T-helper 17 cell (primary cell): ENCODE measurements around the gene CCDC81. TPM values are rescaled to one million over a fixed set of nuclear protein-coding genes. Genes with fewer than 3 reads are reported as not detected.

Source experiments
- ATAC-seq: fragments of 150-1000 bp; cut with Tn5 transposase; 2 replicates; pipeline ENCODE4 v1.10.0; 2021; ENCODE audit warnings: mild to moderate bottlenecking, moderate library complexity
- DNase-seq, 3 donors: peaks; one replicate each; pipeline versions ENCODE4 v3.0.0 to v3.0.0-alpha.2; 2020 to 2021
- H3K9me3 ChIP-seq: one replicate; pipeline ENCODE4 v1.7.0; 2013; ENCODE audit warnings: low read length, mild to moderate bottlenecking; ENCODE audit not compliant: control insufficient read depth, poor library complexity, severe bottlenecking
- H3K27ac Mint-ChIP-seq: one replicate; pipeline ENCODE4 v1.8.0; 2022; ENCODE audit warnings: mild to moderate bottlenecking, moderate library complexity, mixed read lengths
- H3K27me3 Mint-ChIP-seq: one replicate; pipeline ENCODE4 v1.8.0; 2022; ENCODE audit warnings: mixed read lengths
- H3K36me3 Mint-ChIP-seq: one replicate; pipeline ENCODE4 v1.8.0; 2022; ENCODE audit warnings: low read depth, mixed read lengths
- H3K4me1 Mint-ChIP-seq: one replicate; pipeline ENCODE4 v1.8.0; 2022; ENCODE audit warnings: mild to moderate bottlenecking, mixed read lengths
- H3K4me3 Mint-ChIP-seq: one replicate; pipeline ENCODE4 v1.8.0; 2022; ENCODE audit warnings: mild to moderate bottlenecking, moderate library complexity, mixed read lengths
- total RNA-seq, 4 donors: library from RNA in 2 of 4; stranded (reverse) in 2 of 4; gene quantifications; one replicate each; pipeline ENCODE4 v1.2.3 and lab custom pipeline; 2022 to 2026

Gene CCDC81
- total RNA-seq, 2 donors from 2014 or later = 0.63 to 1.6 TPM

GRCh38 chr11:86370922-86371594, 3.6 kb upstream of the CCDC81 start:
- ATAC-seq (no peak), DNase-seq (no peak)
- H3K27me3 Mint-ChIP-seq = peaks cover 9% of the 10 kb centered on the region
- H3K36me3 Mint-ChIP-seq = no peaks in the 10 kb centered on the region
- H3K27ac Mint-ChIP-seq = no peak overlapping the region
- no peaks in the 10 kb centered on the region for H3K4me1 Mint-ChIP-seq
- no peak overlapping the region for H3K4me3 Mint-ChIP-seq
- H3K9me3 ChIP-seq = no peaks in the 10 kb centered on the region

DNA sequence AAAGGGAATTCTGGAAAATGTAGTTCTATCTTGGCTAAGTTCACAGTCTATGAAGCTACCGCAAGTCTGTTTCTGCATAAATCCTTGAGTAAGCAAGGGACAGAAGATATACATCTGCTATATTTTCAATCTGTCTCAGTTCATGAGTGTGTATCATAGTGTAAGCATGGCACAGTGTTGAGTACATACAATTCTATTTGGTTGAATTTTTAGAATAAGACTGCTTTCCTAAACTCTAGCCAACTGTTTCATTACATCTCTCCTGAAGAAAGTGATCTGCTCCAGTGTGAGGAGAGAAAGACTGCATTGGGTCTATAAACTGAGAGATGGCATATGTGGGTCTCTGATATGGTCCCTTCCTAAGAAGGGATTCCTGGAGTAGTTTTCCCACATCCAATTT, 2.6 kb upstream of the CCDC81 start:
- Mint-ChIP-seq H3K4me1 (no peaks in the 10 kb centered on the region), H3K27me3 (peaks cover 9% of the 10 kb centered on the region), H3K36me3 (no peaks in the 10 kb centered on the region), H3K27ac (no peak overlapping the region), H3K4me3 (no peak overlapping the region)
- ATAC-seq (no peak), DNase-seq (no peak)
- no peaks in the 10 kb centered on the region for H3K9me3 ChIP-seq

GRCh38 chr11:86372586-86372985, 2.1 kb upstream of the CCDC81 start:
- Mint-ChIP-seq H3K4me3 (no peak overlapping the region), H3K4me1 (no peaks in the 10 kb centered on the region), H3K27ac (no peak overlapping the region), H3K36me3 (no peaks in the 10 kb centered on the region), H3K27me3 (peaks cover 9% of the 10 kb centered on the region)
- no peak for ATAC-seq
- no peaks in the 10 kb centered on the region for H3K9me3 ChIP-seq
- DNase-seq = no peak

DNA sequence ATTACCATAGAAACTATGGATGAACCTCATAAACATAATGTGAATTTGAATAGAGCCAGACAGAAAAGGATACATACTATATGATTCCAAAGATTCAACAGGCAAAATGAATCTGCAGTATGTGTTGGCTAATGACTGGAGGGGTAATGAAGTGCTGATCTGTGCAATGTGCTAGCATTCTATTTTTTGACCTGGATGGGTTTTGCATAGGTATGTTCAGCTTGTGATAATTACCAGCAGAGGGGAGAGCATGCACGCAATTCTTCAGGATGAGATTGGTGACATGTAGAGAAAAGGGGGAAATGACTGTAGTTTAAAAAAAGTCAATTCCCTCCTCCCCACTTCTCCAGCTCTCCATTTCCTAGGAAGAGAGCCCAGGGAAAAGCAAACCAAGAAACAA, 618 bp upstream of the CCDC81 start:
- Mint-ChIP-seq H3K36me3 (no peaks in the 10 kb centered on the region), H3K4me3 (no peak overlapping the region), H3K4me1 (no peaks in the 10 kb centered on the region), H3K27me3 (peaks cover 9% of the 10 kb centered on the region), H3K27ac (no peak overlapping the region)
- no peaks in the 10 kb centered on the region for H3K9me3 ChIP-seq
- DNase-seq = no peak
- no peak for ATAC-seq

GRCh38 chr11:86377972-86378371, 3.3 kb downstream of the CCDC81 start:
- Mint-ChIP-seq H3K27me3 (peaks cover 9% of the 10 kb centered on the region), H3K4me3 (no peak overlapping the region), H3K36me3 (no peaks in the 10 kb centered on the region), H3K4me1 (no peaks in the 10 kb centered on the region), H3K27ac (no peak overlapping the region)
- ATAC-seq (no peak), DNase-seq (no peak)
- H3K9me3 ChIP-seq = no peaks in the 10 kb centered on the region

GRCh38 chr11:86380295-86381059, 5.8 kb downstream of the CCDC81 start:
- no peak overlapping the region for H3K4me3 Mint-ChIP-seq
- no peak for ATAC-seq
- H3K9me3 ChIP-seq = no peaks in the 10 kb centered on the region
- no peaks in the 10 kb centered on the region for H3K36me3 Mint-ChIP-seq
- DNase-seq = no peak
- no peaks in the 10 kb centered on the region for H3K27me3 Mint-ChIP-seq
- no peak overlapping the region for H3K27ac Mint-ChIP-seq
- no peaks in the 10 kb centered on the region for H3K4me1 Mint-ChIP-seq

GRCh38 chr11:86383041-86383955, 8.6 kb downstream of the CCDC81 start:
- ATAC-seq (no peak), DNase-seq (no peak)
- H3K4me3 Mint-ChIP-seq = no peak overlapping the region
- H3K9me3 ChIP-seq = no peaks in the 10 kb centered on the region
- no peaks in the 10 kb centered on the region for H3K36me3 Mint-ChIP-seq
- H3K27me3 Mint-ChIP-seq = no peaks in the 10 kb centered on the region
- H3K27ac Mint-ChIP-seq = no peak overlapping the region
- H3K4me1 Mint-ChIP-seq = no peaks in the 10 kb centered on the region

DNA sequence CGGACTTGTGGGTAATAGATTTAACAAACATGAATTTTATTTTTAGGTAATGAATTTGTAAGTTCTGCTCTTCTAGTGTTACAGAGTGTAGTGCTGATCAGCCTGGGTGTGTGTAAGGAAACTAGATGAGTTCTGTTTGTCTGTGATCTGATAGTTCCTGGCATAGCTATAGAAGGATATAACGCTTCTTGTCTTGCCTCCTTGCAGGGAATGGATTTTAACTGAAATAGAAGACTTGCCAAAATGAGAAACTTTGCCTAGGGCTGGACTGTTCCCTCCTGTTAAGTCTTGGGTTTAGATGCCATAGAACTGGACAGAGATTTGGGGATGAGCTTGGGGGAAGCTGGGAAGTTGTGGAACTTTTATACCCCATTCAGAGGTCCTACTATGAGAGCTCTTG, 11.6 kb downstream of the CCDC81 start:
- Mint-ChIP-seq H3K4me1 (no peaks in the 10 kb centered on the region), H3K27ac (no peak overlapping the region), H3K36me3 (no peaks in the 10 kb centered on the region), H3K4me3 (no peak overlapping the region), H3K27me3 (no peaks in the 10 kb centered on the region)
- H3K9me3 ChIP-seq = no peaks in the 10 kb centered on the region
- DNase-seq (no peak), ATAC-seq (no peak)

- H3K4me3 Mint-ChIP-seq = no peak overlapping the region
Observed at GRCh38 chr11:86386746-86387145, 12.1 kb downstream of the CCDC81 start.

DNA sequence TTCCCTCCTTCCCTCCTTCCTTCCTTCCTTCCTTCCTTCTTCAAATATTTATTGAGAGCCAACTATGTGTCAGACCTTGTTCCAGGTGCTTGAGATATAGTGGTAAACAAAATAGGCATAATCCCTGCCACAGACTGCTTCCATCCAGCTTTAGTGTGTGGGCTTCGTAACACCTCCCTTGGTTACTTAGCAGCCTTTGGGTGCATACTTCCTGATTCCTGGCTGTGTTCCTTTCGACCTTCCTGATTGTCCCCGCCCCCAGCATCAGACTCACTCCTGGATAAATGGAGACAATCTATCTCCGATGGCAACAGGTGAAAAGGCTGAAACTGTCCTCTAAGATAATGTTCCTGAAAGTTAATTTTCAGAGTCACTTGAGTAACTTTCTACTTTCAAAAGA, 13.5 kb downstream of the CCDC81 start:
- Mint-ChIP-seq H3K4me1 (no peaks in the 10 kb centered on the region), H3K27me3 (no peaks in the 10 kb centered on the region), H3K4me3 (no peak overlapping the region), H3K27ac (no peak overlapping the region), H3K36me3 (no peaks in the 10 kb centered on the region)
- H3K9me3 ChIP-seq = no peaks in the 10 kb centered on the region
- no peak for ATAC-seq
- DNase-seq = no peak

More at GRCh38 chr11:86386746-86387145, 12.1 kb downstream of the CCDC81 start:
- DNase-seq = no peak
- no peak overlapping the region for H3K27ac Mint-ChIP-seq
- ATAC-seq = no peak
- H3K4me1 Mint-ChIP-seq = no peaks in the 10 kb centered on the region
- H3K36me3 Mint-ChIP-seq = no peaks in the 10 kb centered on the region
- H3K27me3 Mint-ChIP-seq = no peaks in the 10 kb centered on the region
- H3K9me3 ChIP-seq = no peaks in the 10 kb centered on the region

DNA sequence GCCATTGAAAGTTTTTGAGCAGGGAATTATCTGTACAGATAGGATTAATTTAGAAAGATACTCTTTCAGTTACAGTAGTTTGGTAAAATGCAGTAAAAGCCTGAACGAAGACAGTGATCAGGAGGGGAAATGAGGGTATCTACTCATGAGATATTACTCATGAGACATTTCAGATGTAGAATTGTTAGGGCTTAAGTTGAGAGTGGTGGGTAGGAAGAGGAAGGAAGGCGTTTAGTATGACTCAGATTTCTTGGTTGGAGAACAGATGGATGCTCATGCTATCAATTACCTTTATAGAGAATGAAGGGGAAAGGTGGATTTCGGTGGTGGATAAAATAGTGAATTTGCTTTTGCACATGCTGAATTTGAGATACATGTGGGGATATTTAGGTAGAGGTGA, 15.8 kb downstream of the CCDC81 start:
- no peaks in the 10 kb centered on the region for H3K9me3 ChIP-seq
- DNase-seq (no peak), ATAC-seq (no peak)
- Mint-ChIP-seq H3K27ac (no peak overlapping the region), H3K36me3 (no peaks in the 10 kb centered on the region), H3K27me3 (no peaks in the 10 kb centered on the region), H3K4me1 (no peaks in the 10 kb centered on the region), H3K4me3 (no peak overlapping the region)

DNA sequence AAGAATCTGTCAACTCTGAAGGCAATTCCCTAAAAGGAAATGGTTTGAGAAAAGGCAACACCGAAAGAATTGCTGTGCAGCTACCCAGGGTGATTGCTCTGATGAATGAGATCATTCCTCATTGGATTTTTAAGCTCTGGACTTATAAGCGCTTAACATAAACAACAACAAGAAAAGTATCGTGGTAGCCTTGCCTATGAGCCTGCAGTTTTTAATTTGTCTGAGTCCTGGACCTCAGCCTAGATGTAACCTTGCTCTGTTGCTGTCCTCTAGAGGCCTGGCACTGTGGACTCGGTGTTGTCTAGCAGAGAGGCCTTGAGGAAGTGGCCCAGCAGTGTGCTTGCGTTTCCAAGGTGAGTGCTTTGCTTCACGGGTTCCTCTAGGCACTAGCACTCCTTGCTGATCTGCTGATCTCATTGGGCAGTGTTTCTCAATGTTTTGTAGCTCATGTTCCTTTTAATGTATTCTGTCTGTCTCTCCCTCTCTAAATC, 20.4 kb downstream of the CCDC81 start:
- H3K4me1 Mint-ChIP-seq = no peaks in the 10 kb centered on the region
- ATAC-seq (no peak), DNase-seq (no peak)
- no peaks in the 10 kb centered on the region for H3K9me3 ChIP-seq
- H3K27ac Mint-ChIP-seq = no peak overlapping the region
- no peak overlapping the region for H3K4me3 Mint-ChIP-seq
- H3K27me3 Mint-ChIP-seq = no peaks in the 10 kb centered on the region
- peaks cover 3% of the 10 kb centered on the region for H3K36me3 Mint-ChIP-seq

- no peaks in the 10 kb centered on the region for H3K9me3 ChIP-seq
- Mint-ChIP-seq H3K27me3 (no peaks in the 10 kb centered on the region), H3K27ac (no peak overlapping the region), H3K36me3 (peaks cover 3% of the 10 kb centered on the region), H3K4me1 (peaks cover 2% of the 10 kb centered on the region), H3K4me3 (no peak overlapping the region)
- ATAC-seq (no peak), DNase-seq (no peak)
Observed at GRCh38 chr11:86396396-86396795, 21.7 kb downstream of the CCDC81 start.
